DOHH2 (cell line): Measurements from ENCODE around the gene SLC4A1AP.
A peak's percentile ranks its signal among the peaks of the same experiment; 100 is the strongest.

Experiments
- H3F3A ChIP-seq: fragments of 200-600 bp; sonication (generic), shearing (Covaris generic); 2 replicates; pipeline ENCODE4 v1.6.0; 2016; ENCODE audit warnings: antibody characterized with exemption, mild to moderate bottlenecking; ENCODE audit not compliant: control insufficient read depth, insufficient read depth
- H3K27ac ChIP-seq: fragments of 200-600 bp; sonication (generic); 2 replicates; pipeline ENCODE4 v1.5.1; 2014; ENCODE audit warnings: low read depth, mild to moderate bottlenecking, low read length, moderate library complexity
- H3K27me3 ChIP-seq: fragments of 200-600 bp; sonication (generic); 2 replicates; pipeline ENCODE4 v1.6.1; 2014; ENCODE audit warnings: mild to moderate bottlenecking, low read length, mixed read lengths; ENCODE audit not compliant: control insufficient read depth
- H3K36me3 ChIP-seq: fragments of 200-600 bp; sonication (generic); 2 replicates; pipeline ENCODE4 v1.6.1; 2014; ENCODE audit warnings: mild to moderate bottlenecking, low read length, moderate library complexity, mixed read lengths; ENCODE audit not compliant: control insufficient read depth
- H3K4me1 ChIP-seq: fragments of 200-600 bp; sonication (generic); 2 replicates; pipeline ENCODE4 v1.6.1; 2014; ENCODE audit warnings: mild to moderate bottlenecking, low read length, mixed read lengths; ENCODE audit not compliant: control insufficient read depth
- H3K4me2 ChIP-seq: fragments of 200-600 bp; sonication (generic); 2 replicates; pipeline ENCODE4 v1.6.0; 2014; ENCODE audit warnings: mild to moderate bottlenecking, low read length, moderate library complexity
- H3K4me3 ChIP-seq: fragments of 200-600 bp; sonication (generic); 2 replicates; pipeline ENCODE4 v1.5.1; 2014; ENCODE audit warnings: mild to moderate bottlenecking, low read length, mixed read lengths
- H3K79me2 ChIP-seq: fragments of 200-600 bp; sonication (generic); 2 replicates; pipeline ENCODE4 v1.6.1; 2014; ENCODE audit warnings: mild to moderate bottlenecking, low read length, mixed read lengths; ENCODE audit not compliant: control insufficient read depth
- H3K9me2 ChIP-seq: fragments of 200-600 bp; sonication (generic); replicated peaks from 2 replicates; pipeline ENCODE4 v1.6.1; 2014; ENCODE audit warnings: mild to moderate bottlenecking, low read length, mixed read lengths; ENCODE audit not compliant: control insufficient read depth
- H3K9me3 ChIP-seq: fragments of 200-600 bp; sonication (generic); 2 replicates; pipeline ENCODE4 v1.6.1; 2014; ENCODE audit warnings: antibody characterized with exemption, low read length, mixed read lengths; ENCODE audit not compliant: control insufficient read depth, insufficient read depth
- H4K20me1 ChIP-seq: fragments of 200-600 bp; sonication (generic); 2 replicates; pipeline ENCODE4 v1.6.0; 2014; ENCODE audit warnings: low read depth, mild to moderate bottlenecking, antibody characterized with exemption, low read length, moderate library complexity; ENCODE audit not compliant: control insufficient read depth, insufficient read depth
- CTCF ChIP-seq: fragments of 200-600 bp; sonication (generic); IDR thresholded peaks from one replicate; pipeline ENCODE4 v1.5.1; 2014; ENCODE audit warnings: antibody characterized with exemption, mild to moderate bottlenecking, low read depth, low read length; ENCODE audit not compliant: poor library complexity, severe bottlenecking
- EZH2phosphoT487 ChIP-seq: fragments of 200-600 bp; sonication (generic); IDR thresholded peaks from 2 replicates; pipeline ENCODE4 v1.6.1; 2017; ENCODE audit warnings: borderline replicate concordance, mild to moderate bottlenecking, antibody characterized with exemption, low read length, moderate library complexity, mixed read lengths

SLC4A1AP gene

GRCh38 chr2:27730261-27730662, 66.6 kb downstream of the SLC4A1AP start:
- peaks cover 14% of the 10 kb centered on the region for H3K4me1 ChIP-seq
- H3K27ac ChIP-seq, result no peak overlapping the region
- peaks cover 5% of the 10 kb centered on the region; the same call in 1 of the 2 replicates for H3K27me3 ChIP-seq
- no peaks in the 10 kb centered on the region for H3K9me3 ChIP-seq
- no peaks in the 10 kb centered on the region for H4K20me1 ChIP-seq
- TF ChIP-seq EZH2phosphoT487, result no peak
- H3F3A ChIP-seq, result no peaks in the 10 kb centered on the region
- peak overlapping the region; percentile 29 for H3K4me2 ChIP-seq
- no peak overlapping the region for H3K4me3 ChIP-seq
- no peaks in the 10 kb centered on the region for H3K36me3 ChIP-seq
- H3K79me2 ChIP-seq, result no peaks in the 10 kb centered on the region
- H3K9me2 ChIP-seq, result no peaks in the 10 kb centered on the region

- TF ChIP-seq EZH2phosphoT487 (no peak), CTCF (no peak)
- no peaks in the 10 kb centered on the region for H3K36me3 ChIP-seq
- no peaks in the 10 kb centered on the region for H3K9me3 ChIP-seq
- H3K79me2 ChIP-seq, result no peaks in the 10 kb centered on the region
- H3K4me2 ChIP-seq, result peak overlapping the region; percentile 29
- no peaks in the 10 kb centered on the region for H3K9me2 ChIP-seq
- no peak overlapping the region for H3K4me3 ChIP-seq
- H4K20me1 ChIP-seq, result no peaks in the 10 kb centered on the region
- peaks cover 5% of the 10 kb centered on the region; the same call in 1 of the 2 replicates for H3K27me3 ChIP-seq
- no peaks in the 10 kb centered on the region for H3F3A ChIP-seq
- peaks cover 14% of the 10 kb centered on the region for H3K4me1 ChIP-seq
- no peak overlapping the region for H3K27ac ChIP-seq
Measured at GRCh38 chr2:27730980-27731691, 67.4 kb downstream of the SLC4A1AP start.

GRCh38 chr2:27734305-27734704, 70.6 kb downstream of the SLC4A1AP start:
- no peaks in the 10 kb centered on the region for H4K20me1 ChIP-seq

More at GRCh38 chr2:27734305-27734704, 70.6 kb downstream of the SLC4A1AP start:
- no peaks in the 10 kb centered on the region for H3K79me2 ChIP-seq
- no peaks in the 10 kb centered on the region for H3K9me2 ChIP-seq
- H3K4me3 ChIP-seq, result no peak overlapping the region
- H3K4me1 ChIP-seq, result peaks cover 14% of the 10 kb centered on the region
- no peak overlapping the region for H3K4me2 ChIP-seq
- TF ChIP-seq EZH2phosphoT487 (no peak), CTCF (no peak)
- no peaks in the 10 kb centered on the region for H3F3A ChIP-seq
- H3K27ac ChIP-seq, result no peak overlapping the region
- no peaks in the 10 kb centered on the region for H3K36me3 ChIP-seq
- H3K9me3 ChIP-seq, result no peaks in the 10 kb centered on the region
- peaks cover 11% of the 10 kb centered on the region for H3K27me3 ChIP-seq
